NCI-H146 treated with DMSO at 0.1 percent for 48 hours (cell line): ENCODE results near the gene ARPP19.
"Not testable (repeated sequence)": the region's sequence is repeated elsewhere in the genome, so short reads cannot be mapped to it uniquely, and the experiment has no call there.

Source experiments
- DNase-seq: peaks from one replicate; lab custom pipeline; 2025; ENCODE audit not compliant: unreplicated experiment; lab: John Stamatoyannopoulos, UW

The ARPP19 gene

GRCh38 chr15:52514482-52514881 is 54.3 kb downstream of the ARPP19 start:
- DNase-seq = no peak

GRCh38 chr15:52512869-52513268 is 56.0 kb downstream of the ARPP19 start:
- not testable (repeated sequence) for DNase-seq

- no peak for DNase-seq
Observed at GRCh38 chr15:52511084-52511483, 57.7 kb downstream of the ARPP19 start.

GRCh38 chr15:52509500-52510245 is 59.2 kb downstream of the ARPP19 start:
- no peak for DNase-seq

- no peak for DNase-seq
Observed at GRCh38 chr15:52506549-52506948, 62.3 kb downstream of the ARPP19 start.

GRCh38 chr15:52505151-52505550 is 63.7 kb downstream of the ARPP19 start:
- DNase-seq = no peak

- no peak for DNase-seq
Observed at GRCh38 chr15:52503788-52504496, 64.9 kb downstream of the ARPP19 start.

- no peak for DNase-seq
Observed at GRCh38 chr15:52502608-52503007, 66.2 kb downstream of the ARPP19 start.

- DNase-seq = no peak
Observed at GRCh38 chr15:52499506-52499905, 69.3 kb downstream of the ARPP19 start.

- DNase-seq = no peak
Observed at GRCh38 chr15:52498706-52499105, 70.1 kb downstream of the ARPP19 start.
